Thyroid gland (tissue), 4 donors: ENCODE measurements around the gene SLX4. TPM values are rescaled to one million over a fixed set of nuclear protein-coding genes. Genes with fewer than 3 reads are reported as not detected.

ENCODE experiments used
- DNase-seq, 2 donors: peaks; one replicate each; pipeline ENCODE4 v3.0.0-alpha.2; 2019
- H3K27ac ChIP-seq, 3 donors: fragments of 200-600 bp; sonication (generic); 1 replicate in 2 of 3; 2 replicates in 1 of 3; pipeline ENCODE4 v1.5.1; 2016 to 2019; ENCODE audit warnings: mild to moderate bottlenecking in 1 of 3, moderate library complexity in 1 of 3
- H3K27me3 ChIP-seq: fragments of 200-600 bp; sonication (generic); one replicate; pipeline ENCODE4 v1.5.1; 2019
- H3K36me3 ChIP-seq, 2 donors: fragments of 200-600 bp; sonication (generic); one replicate each; pipeline ENCODE4 v1.5.1; 2016 to 2019
- H3K4me1 ChIP-seq, 2 donors: fragments of 200-600 bp; sonication (generic); one replicate each; pipeline ENCODE4 v1.5.1; 2017 to 2019
- H3K4me3 ChIP-seq, 3 donors: fragments of 200-600 bp; sonication (generic); replicated peaks in 1 of 3; 1 replicate in 2 of 3; 2 replicates in 1 of 3; pipeline ENCODE4 v1.5.1; 2016; ENCODE audit warnings: mild to moderate bottlenecking in 1 of 3
- H3K9me3 ChIP-seq: fragments of 200-600 bp; sonication (generic); one replicate; pipeline ENCODE4 v1.5.1; 2017
- CTCF ChIP-seq, 6 experiments: fragments of 200-600 bp in 3 of 6; fragments of 450-650 bp in 3 of 6; sonication (generic) in 3 of 6; IDR thresholded peaks; one replicate each; pipeline ENCODE4 v1.5.1; 2016 to 2019; ENCODE audit warnings: antibody characterized with exemption in 6 of 6, mild to moderate bottlenecking in 2 of 6, inconsistent platforms in 1 of 6, moderate library complexity in 1 of 6
- POLR2A ChIP-seq, 2 donors: fragments of 450-650 bp; IDR thresholded peaks; one replicate each; pipeline ENCODE4 v1.6.1; 2017; ENCODE audit warnings: antibody characterized with exemption in 2 of 2, mild to moderate bottlenecking in 2 of 2, moderate library complexity in 1 of 2
- WGBS, 2 donors: methylation state at CpG; one replicate each; pipeline ENCODE4 v1.1.5; 2017; 5-methylcytosine and 5-hydroxymethylcytosine counted together
- intact Hi-C: fragments of 100-400 bp; cut with DNase I; formaldehyde crosslinking; loops from one replicate; pipeline ENCODE4 v1.15.1; 2023
- total RNA-seq, 4 donors: library from RNA; depleted of rRNA; stranded (reverse); fragments of >200 nt; gene quantifications; one replicate each; pipeline ENCODE4 v1.2.3, GENCODE V29; 2016

Gene SLX4
- total RNA-seq, 4 donors from 2014 or later, result 2.7 to 4.9 (median 4.5) TPM

DNA sequence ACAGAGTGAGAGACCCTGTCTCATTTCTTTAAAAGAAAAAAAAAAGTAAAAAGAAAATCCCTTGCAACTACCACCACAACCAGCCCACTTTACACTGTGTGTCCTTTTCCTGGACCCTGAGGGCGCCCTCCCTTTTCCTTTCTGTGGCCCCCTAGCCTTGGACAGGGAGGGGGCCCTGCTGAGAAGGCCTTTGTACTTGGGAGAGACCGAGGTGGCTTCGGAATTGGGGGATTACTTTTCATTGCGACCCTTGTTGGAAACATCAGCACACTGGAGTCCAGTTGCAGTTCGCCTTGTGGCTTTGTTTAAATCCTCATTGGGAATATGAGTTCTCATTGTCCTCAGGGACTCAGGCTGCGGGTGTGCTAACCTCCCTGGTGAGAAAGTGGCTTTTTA is 33.7 kb upstream of the SLX4 start:
- H3K27me3 ChIP-seq, result no peaks in the 10 kb centered on the region
- 74 to 80% methylated on average over 6 of the region's 6 CpGs for WGBS, 2 donors
- intact Hi-C loops, result no loop called here
- no peak for DNase-seq
- H3K27ac ChIP-seq, result no peak overlapping the region
- peaks cover 0 to 4% of the 10 kb centered on the region in 2 donors for H3K4me1 ChIP-seq
- H3K4me3 ChIP-seq, result no peak overlapping the region
- H3K9me3 ChIP-seq, result no peaks in the 10 kb centered on the region
- H3K36me3 ChIP-seq, result peaks cover 4 to 8% of the 10 kb centered on the region in 2 donors
- TF ChIP-seq POLR2A (IDR thresholded peaks at IDR 0.05) (no peak), CTCF (IDR thresholded peaks at IDR 0.05) (no peak)

- intact Hi-C loops, result no loop called here
Measured at GRCh38 chr16:3643095-3643730, 31.8 kb upstream of the SLX4 start.

GRCh38 chr16:3642397-3643094 is 31.1 kb upstream of the SLX4 start:
- TF ChIP-seq CTCF (IDR thresholded peaks at IDR 0.05) (no peak), POLR2A (IDR thresholded peaks at IDR 0.05) (no peak)
- H3K9me3 ChIP-seq, result no peaks in the 10 kb centered on the region
- 76 to 85% methylated on average over 15 to 20 of the region's 21 CpGs for WGBS, 2 donors
- H3K4me1 ChIP-seq, result peaks cover 3 to 7% of the 10 kb centered on the region in 2 donors
- no peak for DNase-seq
- no peaks in the 10 kb centered on the region for H3K27me3 ChIP-seq
- H3K36me3 ChIP-seq, result peaks cover 4 to 8% of the 10 kb centered on the region in 2 donors
- intact Hi-C loops, result no loop called here
- H3K4me3 ChIP-seq, result no peak overlapping the region
- H3K27ac ChIP-seq, result no peak overlapping the region

More at GRCh38 chr16:3643095-3643730, 31.8 kb upstream of the SLX4 start:
- TF ChIP-seq POLR2A (IDR thresholded peaks at IDR 0.05) (no peak), CTCF (IDR thresholded peaks at IDR 0.05) (no peak)
- no peak overlapping the region for H3K27ac ChIP-seq
- no peak for DNase-seq
- peaks cover 0 to 4% of the 10 kb centered on the region in 2 donors for H3K4me1 ChIP-seq
- peaks cover 4 to 8% of the 10 kb centered on the region in 2 donors for H3K36me3 ChIP-seq
- H3K27me3 ChIP-seq, result no peaks in the 10 kb centered on the region
- H3K4me3 ChIP-seq, result no peak overlapping the region
- 89 to 91% methylated on average over 14 of the region's 14 CpGs for WGBS, 2 donors
- H3K9me3 ChIP-seq, result no peaks in the 10 kb centered on the region

DNA sequence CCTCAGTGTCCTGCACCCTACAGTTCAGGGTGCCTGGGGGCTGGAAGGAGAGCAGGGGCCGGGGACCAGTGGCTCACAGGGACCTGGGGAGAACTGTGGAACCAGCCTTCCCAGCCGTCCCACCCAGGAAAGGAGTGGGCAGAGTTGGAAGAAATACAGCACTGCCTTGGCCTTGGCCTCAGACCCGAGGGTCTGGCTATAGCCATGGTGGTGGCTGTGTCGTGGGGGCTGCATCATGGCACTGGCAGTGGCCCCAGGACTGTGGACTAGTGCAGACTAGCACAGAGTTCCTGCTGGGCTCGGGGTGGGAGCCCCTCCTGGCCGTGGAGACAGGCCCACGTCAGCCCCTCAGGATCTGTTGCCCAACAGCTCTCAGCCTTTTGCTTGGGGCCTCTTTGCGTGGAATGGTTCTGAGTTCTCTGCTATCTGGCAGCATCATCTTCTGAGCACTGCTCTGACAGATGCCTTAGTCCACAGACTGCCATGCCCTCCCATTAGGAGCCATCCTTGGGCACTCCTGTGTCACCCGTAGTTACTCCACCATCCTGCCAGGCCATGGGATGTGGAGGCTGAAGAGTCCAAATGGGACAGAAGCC is 30.5 kb upstream of the SLX4 start:
- DNase-seq, result no peak

More for the DNA sequence above, 30.5 kb upstream of the SLX4 start:
- WGBS, 2 donors, result 94 to 95% methylated on average over 8 to 9 of the region's 9 CpGs
- H3K27ac ChIP-seq, result no peak overlapping the region
- peaks cover 7 to 14% of the 10 kb centered on the region in 2 donors for H3K4me1 ChIP-seq
- no peak overlapping the region for H3K4me3 ChIP-seq
- intact Hi-C loops, result no loop called here
- peaks cover 4 to 8% of the 10 kb centered on the region in 2 donors for H3K36me3 ChIP-seq
- no peaks in the 10 kb centered on the region for H3K9me3 ChIP-seq
- no peaks in the 10 kb centered on the region for H3K27me3 ChIP-seq
- no peak for TF ChIP-seq POLR2A (IDR thresholded peaks at IDR 0.05)
- no peak for TF ChIP-seq CTCF (IDR thresholded peaks at IDR 0.05)
